Esophagus squamous epithelium (tissue), 5 donors: ENCODE measurements around the gene PLD5. TPM values are rescaled to one million over a fixed set of nuclear protein-coding genes. Genes with fewer than 3 reads are reported as not detected.

Experiments used
- DNase-seq: peaks from one replicate; lab custom pipeline; 2025; lab: John Stamatoyannopoulos, UW
- H3K27ac ChIP-seq, 4 donors: fragments of 200-600 bp; sonication (generic); one replicate each; pipeline ENCODE4 v1.5.1; 2016 to 2019; ENCODE audit warnings: mild to moderate bottlenecking in 1 of 4
- H3K27me3 ChIP-seq, 4 donors: fragments of 200-600 bp; sonication (generic); 1 replicate in 3 of 4; 2 replicates in 1 of 4; pipeline versions ENCODE4 v1.5.1 to v1.6.0; 2017 to 2021; ENCODE audit warnings: antibody characterized with exemption in 1 of 4
- H3K36me3 ChIP-seq, 3 donors: fragments of 200-600 bp; sonication (generic); one replicate each; pipeline ENCODE4 v1.5.1; 2016 to 2019
- H3K4me1 ChIP-seq, 3 donors: fragments of 200-600 bp; sonication (generic); one replicate each; pipeline ENCODE4 v1.5.1; 2017 to 2019
- H3K4me3 ChIP-seq, 4 donors: fragments of 200-600 bp; sonication (generic); 1 replicate in 3 of 4; 2 replicates in 1 of 4; pipeline ENCODE4 v1.5.1; 2016 to 2019; ENCODE audit warnings: mild to moderate bottlenecking in 2 of 4, moderate library complexity in 1 of 4
- H3K9me3 ChIP-seq, 3 donors: fragments of 200-600 bp; sonication (generic); one replicate each; pipeline ENCODE4 v1.5.1; 2016 to 2019
- POLR2A ChIP-seq, 4 donors: fragments of 450-650 bp; IDR thresholded peaks; one replicate each; pipeline ENCODE4 v1.6.1; 2017; ENCODE audit warnings: antibody characterized with exemption in 4 of 4, mild to moderate bottlenecking in 4 of 4, moderate library complexity in 3 of 4
- WGBS, 2 donors: methylation state at CpG; one replicate each; pipeline ENCODE4 v1.1.5; 2018; 5-methylcytosine and 5-hydroxymethylcytosine counted together
- intact Hi-C: fragments of 100-400 bp; cut with DNase I; formaldehyde crosslinking; loops from one replicate; pipeline ENCODE4 v1.15.0; 2022
- total RNA-seq, 4 donors: library from RNA; depleted of rRNA; stranded (reverse); fragments of >200 nt; gene quantifications; one replicate each; pipeline ENCODE4 v1.1.0, GENCODE V29; 2016
- TF ChIP-seq, protein P1 (sequence below), 6 experiments: fragments of 450-650 bp in 4 of 6; fragments of 200-600 bp in 2 of 6; sonication (generic) in 2 of 6; IDR thresholded peaks; one replicate each; pipeline ENCODE4 v1.5.1; 2016 to 2019; ENCODE audit warnings: antibody characterized with exemption in 6 of 6, mild to moderate bottlenecking in 4 of 6, moderate library complexity in 4 of 6
- donor health status: DM: yes; HTN: yes; CAD: no.

Gene PLD5
- total RNA-seq, 4 donors from 2014 or later, result 0.18 to 0.57 TPM; not detected in 2

DNA sequence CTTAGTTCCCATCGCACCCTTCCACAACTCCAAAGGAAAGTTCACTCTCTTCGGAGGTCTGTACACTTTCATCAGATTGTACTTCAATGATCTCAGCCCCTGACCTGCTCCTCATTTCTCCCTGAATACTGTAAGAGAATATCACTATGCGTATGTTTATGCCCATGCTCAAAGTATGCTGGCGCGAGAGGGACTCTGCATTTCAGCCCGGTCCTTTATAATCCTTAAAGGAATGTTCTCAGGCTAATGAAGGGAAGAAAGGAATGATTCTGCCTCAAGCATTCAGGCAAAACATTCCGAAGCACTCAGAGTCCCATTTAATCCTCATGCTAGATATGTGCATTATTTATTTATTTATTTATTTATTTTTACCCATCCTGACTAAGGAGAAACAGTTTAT is 76.8 kb downstream of the PLD5 start:
- intact Hi-C loops, result no loop called here
- TF ChIP-seq, protein P1, sequence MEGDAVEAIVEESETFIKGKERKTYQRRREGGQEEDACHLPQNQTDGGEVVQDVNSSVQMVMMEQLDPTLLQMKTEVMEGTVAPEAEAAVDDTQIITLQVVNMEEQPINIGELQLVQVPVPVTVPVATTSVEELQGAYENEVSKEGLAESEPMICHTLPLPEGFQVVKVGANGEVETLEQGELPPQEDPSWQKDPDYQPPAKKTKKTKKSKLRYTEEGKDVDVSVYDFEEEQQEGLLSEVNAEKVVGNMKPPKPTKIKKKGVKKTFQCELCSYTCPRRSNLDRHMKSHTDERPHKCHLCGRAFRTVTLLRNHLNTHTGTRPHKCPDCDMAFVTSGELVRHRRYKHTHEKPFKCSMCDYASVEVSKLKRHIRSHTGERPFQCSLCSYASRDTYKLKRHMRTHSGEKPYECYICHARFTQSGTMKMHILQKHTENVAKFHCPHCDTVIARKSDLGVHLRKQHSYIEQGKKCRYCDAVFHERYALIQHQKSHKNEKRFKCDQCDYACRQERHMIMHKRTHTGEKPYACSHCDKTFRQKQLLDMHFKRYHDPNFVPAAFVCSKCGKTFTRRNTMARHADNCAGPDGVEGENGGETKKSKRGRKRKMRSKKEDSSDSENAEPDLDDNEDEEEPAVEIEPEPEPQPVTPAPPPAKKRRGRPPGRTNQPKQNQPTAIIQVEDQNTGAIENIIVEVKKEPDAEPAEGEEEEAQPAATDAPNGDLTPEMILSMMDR (IDR thresholded peaks at IDR 0.05), result no peak
- no peak for TF ChIP-seq POLR2A (IDR thresholded peaks at IDR 0.05)
- H3K27me3 ChIP-seq, result peaks cover 0 to 21% (median 0%) of the 10 kb centered on the region in 4 donors

GRCh38 chr1:242440757-242441156 is 83.7 kb downstream of the PLD5 start:
- TF ChIP-seq, protein P1 (IDR thresholded peaks at IDR 0.05), result no peak
- no peak for TF ChIP-seq POLR2A (IDR thresholded peaks at IDR 0.05)
- 88 to 95% methylated on average over 1 of the region's 1 CpG for WGBS, 2 donors
- intact Hi-C loops, result no loop called here

More for the DNA sequence above, 76.8 kb downstream of the PLD5 start:
- H3K4me3 ChIP-seq, result no peak overlapping the region
- H3K4me1 ChIP-seq, result no peaks in the 10 kb centered on the region
- H3K9me3 ChIP-seq, result no peaks in the 10 kb centered on the region
- 62% methylated on average over 7 of the region's 7 CpGs for WGBS, 2 donors
- H3K27ac ChIP-seq, result no peak overlapping the region
- H3K36me3 ChIP-seq, result no peaks in the 10 kb centered on the region
- DNase-seq, result no peak

GRCh38 chr1:242435200-242435599 is 89.3 kb downstream of the PLD5 start:
- DNase-seq, result no peak
- Histone ChIP-seq H3K27me3 (no peaks in the 10 kb centered on the region), H3K36me3 (no peaks in the 10 kb centered on the region), H3K27ac (no peak overlapping the region), H3K4me1 (no peaks in the 10 kb centered on the region), H3K9me3 (peaks cover 0 to 8% (median 0%) of the 10 kb centered on the region in 3 donors), H3K4me3 (no peak overlapping the region)
- intact Hi-C loops, result no loop called here
- TF ChIP-seq POLR2A (IDR thresholded peaks at IDR 0.05), result no peak
- TF ChIP-seq, protein P1 (IDR thresholded peaks at IDR 0.05), result no peak
- 58 to 59% methylated on average over 2 of the region's 2 CpGs for WGBS, 2 donors

More at GRCh38 chr1:242440757-242441156, 83.7 kb downstream of the PLD5 start:
- DNase-seq, result no peak
- Histone ChIP-seq H3K27ac (no peak overlapping the region), H3K4me3 (no peak overlapping the region), H3K36me3 (no peaks in the 10 kb centered on the region), H3K4me1 (no peaks in the 10 kb centered on the region), H3K9me3 (no peaks in the 10 kb centered on the region), H3K27me3 (no peaks in the 10 kb centered on the region)

GRCh38 chr1:242432491-242433095 is 91.9 kb downstream of the PLD5 start:
- H3K4me3 ChIP-seq, result no peak overlapping the region
- intact Hi-C loops, result no loop called here
- H3K4me1 ChIP-seq, result no peaks in the 10 kb centered on the region
- H3K27me3 ChIP-seq, result no peaks in the 10 kb centered on the region
- no peak overlapping the region for H3K27ac ChIP-seq
- 59 to 62% methylated on average over 5 to 6 of the region's 6 CpGs for WGBS, 2 donors
- TF ChIP-seq, protein P1 (IDR thresholded peaks at IDR 0.05), result no peak
- TF ChIP-seq POLR2A (IDR thresholded peaks at IDR 0.05), result no peak
- DNase-seq, result no peak
- peaks cover 0 to 8% (median 0%) of the 10 kb centered on the region in 3 donors for H3K9me3 ChIP-seq
- H3K36me3 ChIP-seq, result no peaks in the 10 kb centered on the region

DNA sequence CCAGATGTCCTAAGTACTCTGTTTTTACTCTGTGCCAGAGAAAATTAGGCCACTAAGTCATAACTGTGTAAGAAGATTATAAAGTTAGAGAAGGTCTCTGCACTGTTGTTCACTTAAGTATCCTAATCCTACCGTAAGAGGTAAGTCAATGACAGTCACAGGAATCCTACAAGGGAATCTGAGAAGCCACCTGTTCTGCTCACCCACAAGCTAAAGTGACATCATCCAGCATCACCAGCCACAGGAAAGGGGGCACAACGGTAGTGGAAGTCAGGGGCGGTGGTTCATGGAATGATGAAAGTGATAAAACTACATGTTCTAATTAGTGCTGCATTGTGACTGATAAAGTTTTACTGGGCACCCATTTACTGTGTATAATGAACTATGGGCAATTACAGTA is 92.7 kb downstream of the PLD5 start:
- Histone ChIP-seq H3K4me1 (no peaks in the 10 kb centered on the region), H3K36me3 (no peaks in the 10 kb centered on the region), H3K27me3 (no peaks in the 10 kb centered on the region), H3K27ac (no peak overlapping the region), H3K9me3 (peaks cover 0 to 8% (median 0%) of the 10 kb centered on the region in 3 donors), H3K4me3 (no peak overlapping the region)
- TF ChIP-seq POLR2A (IDR thresholded peaks at IDR 0.05), result no peak
- 88 to 91% methylated on average over 3 of the region's 3 CpGs for WGBS, 2 donors
- DNase-seq, result no peak
- intact Hi-C loops, result no loop called here
